ENCODE measurements around the gene TRNAU1AP.

The TRNAU1AP gene

GRCh38 chr1:28516518-28516956 is 36.3 kb upstream of the TRNAU1AP start:
- Histone ChIP-seq H3K9me3 (ENCODE audit: insufficient read depth, low read length) (no peaks in the 10 kb centered on the region), H3K9ac (ENCODE audit: low read length) (0 out of 2 replicates have a peak overlapping the region, but pooled peaks have one; percentile 5), H3K4me1 (ENCODE audit: low read length) (peaks cover 20% of the 10 kb centered on the region), H3K27ac (ENCODE audit: low read length) (peak overlapping the region; percentile 77), H3K79me2 (ENCODE audit: low read length) (peaks cover 38% of the 10 kb centered on the region), H2AFZ (ENCODE audit: low read depth, low read length) (no peak overlapping the region), H3K4me3 (ENCODE audit: low read length) (no peak overlapping the region), H4K20me1 (ENCODE audit: insufficient read depth, low read length) (no peaks in the 10 kb centered on the region), H3K27me3 (ENCODE audit: low read depth, low read length) (no peaks in the 10 kb centered on the region), H3K36me3 (replicated peaks; ENCODE audit: low read depth, low read length) (peaks cover 15% of the 10 kb centered on the region), H3K4me2 (ENCODE audit: low read length) (peak overlapping the region; percentile 73)
- TF ChIP-seq EZH2phosphoT487 (IDR thresholded peaks at IDR 0.05; ENCODE audit: low read depth): no peak
- TF ChIP-seq CTCF (IDR thresholded peaks at IDR 0.05; ENCODE audit: low read depth, low read length): no peak

- H3K27ac ChIP-seq (ENCODE audit: low read length): peak overlapping the region; percentile 77
- no peaks in the 10 kb centered on the region for H3K9me3 ChIP-seq (ENCODE audit: insufficient read depth, low read length)
- peak overlapping the region; percentile 99 for H3K4me3 ChIP-seq (ENCODE audit: low read length)
- H3K79me2 ChIP-seq (ENCODE audit: low read length): peaks cover 49% of the 10 kb centered on the region
- H3K27me3 ChIP-seq (ENCODE audit: low read depth, low read length): no peaks in the 10 kb centered on the region
- H3K4me2 ChIP-seq (ENCODE audit: low read length): peak overlapping the region; percentile 73
- peak overlapping the region; percentile 98 for H3K9ac ChIP-seq (ENCODE audit: low read length)
- H3K36me3 ChIP-seq (replicated peaks; ENCODE audit: low read depth, low read length): peaks cover 8% of the 10 kb centered on the region
- no peak overlapping the region for H2AFZ ChIP-seq (ENCODE audit: low read depth, low read length)
- peaks cover 20% of the 10 kb centered on the region for H3K4me1 ChIP-seq (ENCODE audit: low read length)
- H4K20me1 ChIP-seq (ENCODE audit: insufficient read depth, low read length): no peaks in the 10 kb centered on the region
- TF ChIP-seq CTCF (IDR thresholded peaks at IDR 0.05; ENCODE audit: low read depth, low read length) (no peak), EZH2phosphoT487 (IDR thresholded peaks at IDR 0.05; ENCODE audit: low read depth) (no peak)
These were observed 35.3 kb upstream of the TRNAU1AP start for GRCh38 chr1:28517649-28517999.

GRCh38 chr1:28518000-28518744 is 34.7 kb upstream of the TRNAU1AP start:
- Histone ChIP-seq H3K79me2 (ENCODE audit: low read length) (peaks cover 53% of the 10 kb centered on the region), H3K27ac (ENCODE audit: low read length) (peak overlapping the region; percentile 77), H3K4me2 (ENCODE audit: low read length) (peak overlapping the region; percentile 90), H3K4me1 (ENCODE audit: low read length) (peaks cover 20% of the 10 kb centered on the region), H2AFZ (ENCODE audit: low read depth, low read length) (peak overlapping the region; percentile 77; the same call in 1 of the 2 replicates), H3K27me3 (ENCODE audit: low read depth, low read length) (no peaks in the 10 kb centered on the region), H3K9ac (ENCODE audit: low read length) (peak overlapping the region; percentile 98), H3K36me3 (replicated peaks; ENCODE audit: low read depth, low read length) (peaks cover 7% of the 10 kb centered on the region), H3K4me3 (ENCODE audit: low read length) (peak overlapping the region; percentile 99), H3K9me3 (ENCODE audit: insufficient read depth, low read length) (no peaks in the 10 kb centered on the region), H4K20me1 (ENCODE audit: insufficient read depth, low read length) (no peaks in the 10 kb centered on the region)
- TF ChIP-seq CTCF (IDR thresholded peaks at IDR 0.05; ENCODE audit: low read depth, low read length) (peak; percentile 73), EZH2phosphoT487 (IDR thresholded peaks at IDR 0.05; ENCODE audit: low read depth) (no peak)

- Histone ChIP-seq H2AFZ (ENCODE audit: low read depth, low read length) (no peak overlapping the region), H3K9me3 (ENCODE audit: insufficient read depth, low read length) (no peaks in the 10 kb centered on the region), H4K20me1 (ENCODE audit: insufficient read depth, low read length) (0 out of 2 replicates have a peak, but pooled peaks cover 4% of the 10 kb centered on the region), H3K4me1 (ENCODE audit: low read length) (peaks cover 20% of the 10 kb centered on the region), H3K79me2 (ENCODE audit: low read length) (peaks cover 59% of the 10 kb centered on the region), H3K4me3 (ENCODE audit: low read length) (peak overlapping the region; percentile 99), H3K27me3 (ENCODE audit: low read depth, low read length) (no peaks in the 10 kb centered on the region), H3K27ac (ENCODE audit: low read length) (peak overlapping the region; percentile 77), H3K4me2 (ENCODE audit: low read length) (peak overlapping the region; percentile 90), H3K9ac (ENCODE audit: low read length) (peak overlapping the region; percentile 98), H3K36me3 (replicated peaks; ENCODE audit: low read depth, low read length) (peaks cover under 1% of the 10 kb centered on the region)
- TF ChIP-seq CTCF (IDR thresholded peaks at IDR 0.05; ENCODE audit: low read depth, low read length): no peak
- no peak for TF ChIP-seq EZH2phosphoT487 (IDR thresholded peaks at IDR 0.05; ENCODE audit: low read depth)
These were observed 34.0 kb upstream of the TRNAU1AP start for GRCh38 chr1:28518745-28519341.

All from OCI-LY3 (cell line).